Activated CD4-positive, alpha-beta T cell treated with anti-CD3 and anti-CD28 coated beads for 1 hour (primary cell): ENCODE measurements around the gene TMEM214.

Experiments used
- DNase-seq: peaks from one replicate; pipeline ENCODE4 v3.0.0-alpha.2; 2020

Gene TMEM214

GRCh38 chr2:27086724-27087593, 54.2 kb downstream of the TMEM214 start, which contains the start of gene KHK:
KHK (plus strand) TSS chr2:27086772; CDS start chr2:27087260, 488 bp downstream.
- no peak for DNase-seq

DNA sequence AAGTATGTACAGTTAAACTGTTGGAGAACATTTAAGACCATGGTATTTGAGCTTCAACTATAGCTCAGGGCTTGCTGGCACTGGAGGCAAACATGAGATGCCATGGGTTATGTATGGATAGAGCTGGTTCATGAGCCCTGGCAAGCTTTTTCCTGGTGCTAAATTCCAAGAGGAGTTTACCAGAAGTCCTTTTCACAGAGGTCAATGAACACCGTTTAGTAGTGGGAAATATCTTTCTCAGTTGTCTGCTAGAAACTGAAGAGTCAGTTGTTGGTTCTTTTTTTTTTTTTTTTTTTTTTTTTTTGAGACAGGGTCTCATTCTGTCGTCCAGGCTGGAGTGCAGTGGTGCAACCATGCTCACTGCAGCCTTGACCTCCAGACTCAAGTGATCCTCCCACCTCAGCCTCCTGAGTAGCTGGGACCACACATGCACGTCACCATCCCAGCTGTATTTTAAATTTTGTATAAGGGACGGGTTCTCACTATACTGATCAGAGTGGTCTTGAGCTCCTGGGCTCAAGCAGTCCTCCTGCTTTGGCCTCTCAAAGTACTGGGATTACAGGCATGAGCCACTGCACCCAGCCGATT, 55.2 kb downstream of the TMEM214 start:
- no peak for DNase-seq

GRCh38 chr2:27088634-27089033, 55.9 kb downstream of the TMEM214 start:
- no peak for DNase-seq

- no peak for DNase-seq
Measured at GRCh38 chr2:27089111-27089954, 56.6 kb downstream of the TMEM214 start.
